Measurements from ENCODE around the gene CCDC27.
A peak's percentile ranks its signal among the peaks of the same experiment; 100 is the strongest.

CCDC27 gene

DNA sequence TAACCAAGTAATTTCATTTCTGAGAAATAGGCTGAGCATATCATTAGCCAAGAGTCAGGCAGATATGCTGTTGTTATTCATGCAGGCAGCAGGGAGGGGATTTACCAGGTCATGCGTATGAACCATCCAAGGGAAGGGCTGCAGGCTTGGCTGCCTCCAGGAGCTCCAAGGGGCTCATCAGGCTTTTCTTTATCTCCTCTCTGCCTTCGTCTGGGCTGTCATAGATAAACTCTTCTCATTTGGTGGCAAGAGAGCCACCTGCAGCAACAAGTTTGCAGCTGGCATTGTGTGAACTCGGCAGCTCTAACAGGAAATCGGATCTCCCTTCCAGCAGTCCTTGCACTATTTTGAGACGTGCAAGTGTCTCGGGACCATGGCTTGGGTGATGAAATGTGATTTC is 7.5 kb downstream of the CCDC27 start:
- DNase-seq (ENCODE audit: low spot score) = no peak

GRCh38 chr1:3761296-3762010 is 9.2 kb downstream of the CCDC27 start:
- DNase-seq (ENCODE audit: low spot score) = no peak

GRCh38 chr1:3762151-3762872 is 10.1 kb downstream of the CCDC27 start:
- DNase-seq (ENCODE audit: low spot score) = no peak

DNA sequence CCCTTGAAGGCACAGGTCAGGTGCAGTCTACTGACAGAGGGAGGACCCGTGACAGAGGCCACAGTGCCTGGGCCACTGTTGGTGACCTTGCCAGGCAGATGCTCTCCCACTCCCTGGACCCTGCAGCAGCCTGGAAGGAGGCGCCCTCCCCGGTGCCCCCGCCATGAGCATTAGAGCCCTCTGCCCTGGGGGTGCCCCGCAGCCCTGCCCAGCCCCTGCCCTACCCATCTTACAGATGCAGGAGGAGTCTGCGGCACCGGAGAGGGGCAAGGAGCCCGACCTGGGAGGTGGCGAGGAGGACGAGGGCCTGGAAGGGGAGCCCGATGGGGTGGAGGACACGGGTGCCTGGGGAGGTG is 10.6 kb downstream of the CCDC27 start:
- no peak for DNase-seq (ENCODE audit: low spot score)

DNA sequence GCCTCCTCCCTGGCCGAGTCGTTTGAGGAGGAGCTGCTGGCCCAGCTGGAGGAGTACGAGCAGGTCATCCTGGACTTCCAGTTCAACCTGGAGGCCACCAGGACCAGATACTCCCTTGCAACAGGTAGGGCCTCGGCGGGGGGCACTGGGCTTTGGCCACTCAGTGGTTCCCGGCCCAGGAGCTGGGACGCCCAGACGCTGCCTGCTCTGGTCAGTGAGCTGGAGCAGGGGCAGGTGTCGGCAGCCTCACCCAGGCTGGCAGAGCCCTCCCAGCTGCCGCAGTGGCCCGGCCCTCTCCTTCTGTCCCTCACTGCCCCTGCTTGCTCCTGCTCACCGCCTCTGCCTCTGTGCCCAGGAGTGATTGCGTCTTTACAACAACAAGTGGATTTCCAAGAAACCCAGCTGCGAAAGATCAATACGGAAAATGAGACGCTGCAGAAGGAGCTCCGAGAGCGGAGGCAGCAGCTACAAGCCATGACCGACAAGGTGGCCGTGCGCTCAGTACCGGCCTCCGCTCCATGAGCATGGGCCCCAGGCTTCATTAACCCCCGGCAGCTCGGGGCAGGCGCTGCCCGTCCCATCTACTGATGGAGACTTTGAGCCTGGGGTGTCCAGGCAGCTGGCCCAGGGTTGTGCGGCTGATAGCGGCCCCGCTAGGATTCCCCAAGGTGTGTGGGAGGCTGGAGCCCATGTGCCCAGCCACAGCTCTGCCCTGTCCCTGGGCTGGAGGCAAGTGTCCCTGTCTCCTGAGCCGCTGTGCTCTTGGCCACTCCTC is 11.3 kb downstream of the CCDC27 start:
- no peak for DNase-seq (ENCODE audit: low spot score)

DNA sequence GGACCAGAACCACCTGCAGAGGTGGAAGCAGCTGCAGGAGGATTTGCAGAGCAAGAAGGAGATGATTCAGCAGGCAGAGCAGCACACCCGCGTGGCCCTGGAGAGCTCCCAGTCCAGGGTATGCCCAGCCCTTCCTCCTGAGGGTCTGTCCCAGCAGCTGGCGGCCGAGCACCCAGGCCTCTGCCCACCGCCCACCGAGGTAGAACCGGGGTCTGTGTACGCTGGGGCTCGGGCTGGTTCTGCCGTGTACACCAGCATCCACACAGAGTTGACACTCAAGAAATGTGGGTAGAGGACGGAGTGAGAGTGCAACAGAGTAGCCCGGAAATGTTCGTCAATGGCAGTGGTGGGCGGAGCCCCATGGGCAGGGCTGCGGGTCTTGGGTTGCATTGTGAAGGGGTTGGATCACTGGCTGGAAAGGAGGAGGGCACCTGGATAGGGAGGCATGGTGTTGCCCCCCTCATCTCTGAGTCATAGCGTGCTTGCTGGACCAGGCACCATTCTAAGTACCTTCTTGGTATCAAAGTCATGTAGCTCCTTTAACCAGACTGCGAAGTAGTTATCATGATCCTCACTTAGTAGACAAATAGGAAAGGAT is 15.2 kb downstream of the CCDC27 start:
- no peak for DNase-seq (ENCODE audit: low spot score)

DNA sequence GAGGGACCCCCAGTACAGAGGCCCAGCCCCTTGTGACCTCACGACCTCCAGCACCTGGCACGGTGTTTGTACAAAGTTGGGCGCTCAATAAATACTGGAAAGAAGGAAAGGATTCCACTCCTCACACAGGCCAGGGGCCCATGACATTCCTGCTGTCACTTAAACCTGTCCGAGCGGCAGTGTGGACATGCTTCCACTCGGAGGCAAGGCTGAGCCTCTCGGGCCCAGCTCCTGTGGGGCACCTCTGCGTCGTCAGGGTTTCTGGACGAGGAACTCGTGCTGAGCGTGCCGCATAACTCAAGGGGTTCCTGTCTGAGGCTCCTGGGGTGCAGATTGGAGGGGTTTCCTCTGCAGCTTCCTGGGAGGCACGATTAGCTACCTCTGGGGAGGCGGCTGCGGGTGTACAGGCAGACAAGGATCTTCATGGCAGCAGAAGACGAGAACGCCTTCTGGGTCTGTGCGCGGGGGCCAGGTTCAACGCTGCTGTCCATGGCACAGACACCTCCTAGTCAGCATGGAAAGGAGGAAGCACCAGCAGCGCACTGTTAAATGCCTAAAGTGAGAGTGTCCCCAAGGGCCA is 16.7 kb downstream of the CCDC27 start:
- DNase-seq (ENCODE audit: low spot score) = no peak

DNA sequence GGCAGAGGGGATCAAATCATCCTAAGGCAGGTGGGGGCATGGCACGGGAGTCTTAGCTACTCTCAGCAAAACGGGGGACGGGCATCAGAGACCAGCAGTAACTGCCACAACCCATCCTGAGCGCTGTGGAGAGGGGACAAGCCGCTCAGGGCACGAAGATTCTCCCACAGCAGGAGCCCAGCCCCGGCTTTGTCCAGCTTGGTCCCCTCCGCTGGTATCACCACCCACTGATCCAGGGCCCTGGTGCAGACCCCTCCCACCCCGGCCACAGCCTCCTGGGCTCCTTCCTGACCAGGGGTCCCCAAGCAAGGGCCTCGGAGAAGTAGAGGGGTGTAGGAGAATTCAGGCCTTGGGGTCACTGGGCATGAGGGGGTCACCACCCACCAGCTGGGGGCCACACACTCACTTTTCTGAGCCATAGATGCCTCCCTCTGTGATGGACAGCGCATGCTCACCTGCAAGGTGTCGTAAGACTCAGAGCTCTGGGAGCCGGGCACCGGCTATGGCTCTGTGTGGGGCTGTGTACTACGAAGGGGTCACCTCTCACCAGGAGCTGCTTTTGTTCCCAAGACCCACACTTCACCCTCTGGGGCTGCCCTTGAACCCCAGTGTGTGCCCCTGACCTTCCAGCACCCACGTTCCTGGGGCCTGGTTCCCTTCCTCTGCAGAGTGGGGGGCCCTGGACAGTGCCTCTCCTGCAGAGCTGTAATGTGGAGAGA is 18.0 kb downstream of the CCDC27 start:
- DNase-seq (ENCODE audit: low spot score) = no peak

GRCh38 chr1:3771108-3772026 is 19.1 kb downstream of the CCDC27 start:
- DNase-seq (ENCODE audit: low spot score) = no peak

DNA sequence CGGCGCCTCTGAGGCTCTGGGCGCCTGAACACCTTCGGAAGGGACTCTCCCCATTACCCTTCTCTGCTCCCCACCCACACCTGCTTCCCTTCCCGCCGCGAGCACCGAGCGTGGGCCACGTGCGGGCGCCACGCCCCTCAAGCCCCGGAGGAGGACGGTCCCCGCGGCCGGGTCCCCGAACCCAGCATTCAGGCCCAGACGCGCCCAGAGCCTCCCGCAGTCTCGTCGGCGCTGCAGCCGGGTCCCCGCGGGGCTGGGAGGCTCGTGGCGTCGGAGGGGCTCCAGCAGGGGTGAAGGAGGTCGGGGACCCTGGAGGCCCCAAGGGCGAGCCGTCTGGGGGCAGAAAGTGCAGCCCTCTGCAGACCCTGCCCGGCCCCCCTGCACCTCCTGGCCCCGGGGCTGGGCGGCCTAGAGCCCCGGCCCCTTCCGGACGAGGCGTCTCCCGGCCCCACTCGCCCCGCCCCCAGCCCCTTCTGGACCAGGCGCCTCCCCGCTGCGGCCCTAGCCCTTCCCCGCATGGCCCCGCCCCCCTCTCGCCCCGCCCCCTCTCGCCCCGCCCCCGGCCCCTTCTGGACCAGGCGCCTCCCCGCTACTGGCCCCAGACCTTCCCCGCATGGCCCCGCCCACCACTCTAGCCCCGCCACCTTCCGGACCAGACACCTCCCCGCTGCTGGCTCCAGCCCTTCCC is 19.9 kb downstream of the CCDC27 start:
- peak; percentile 86 for DNase-seq (ENCODE audit: low spot score)

GRCh38 chr1:3772715-3773571 is 20.7 kb downstream of the CCDC27 start, which contains the start of gene SMIM1:
Gene SMIM1, plus strand, starts transcription at chr1:3772749. Its CDS starts 2,625 bp downstream, at chr1:3775374.
- no peak for DNase-seq (ENCODE audit: low spot score)

DNA sequence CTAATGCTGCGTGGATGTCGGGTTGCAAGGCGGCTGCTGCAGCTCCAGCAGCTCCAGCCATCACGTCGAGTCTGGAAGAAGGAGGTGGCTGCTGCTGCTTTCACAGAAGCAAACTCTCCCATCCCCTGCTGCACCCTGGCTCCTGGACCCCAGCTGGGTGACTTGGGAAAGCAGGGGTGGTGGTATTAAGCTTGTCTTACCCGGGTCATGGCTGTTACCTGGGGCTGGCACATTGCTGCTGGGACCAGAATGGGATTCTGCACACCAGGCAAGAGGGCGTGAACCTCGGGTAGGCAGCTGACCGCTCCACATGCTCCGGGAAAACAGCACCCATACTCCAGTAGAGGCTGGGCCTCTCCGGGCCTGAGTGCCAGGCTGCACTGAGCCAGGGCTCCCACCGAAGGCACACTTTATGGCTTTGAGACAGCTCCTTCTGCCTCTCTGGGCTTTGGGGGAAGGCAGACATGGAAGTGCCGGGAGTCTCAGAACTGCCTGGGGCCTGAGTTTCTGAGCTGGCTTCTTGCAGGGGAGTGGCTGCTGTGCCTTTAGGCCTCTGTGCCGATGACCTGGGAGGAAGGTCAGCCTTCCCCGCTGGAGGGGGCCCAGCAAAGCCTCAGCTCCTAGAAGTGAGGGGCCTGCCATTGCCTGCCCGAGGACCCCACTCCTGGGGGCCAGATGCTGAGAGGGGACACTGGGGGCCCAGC is 21.5 kb downstream of the CCDC27 start:
- DNase-seq (ENCODE audit: low spot score) = no peak

- no peak for DNase-seq (ENCODE audit: low spot score)
Observed at GRCh38 chr1:3774276-3774945, 22.2 kb downstream of the CCDC27 start.

- DNase-seq (ENCODE audit: low spot score) = no peak
Observed at GRCh38 chr1:3774946-3775489, 22.8 kb downstream of the CCDC27 start.

DNA sequence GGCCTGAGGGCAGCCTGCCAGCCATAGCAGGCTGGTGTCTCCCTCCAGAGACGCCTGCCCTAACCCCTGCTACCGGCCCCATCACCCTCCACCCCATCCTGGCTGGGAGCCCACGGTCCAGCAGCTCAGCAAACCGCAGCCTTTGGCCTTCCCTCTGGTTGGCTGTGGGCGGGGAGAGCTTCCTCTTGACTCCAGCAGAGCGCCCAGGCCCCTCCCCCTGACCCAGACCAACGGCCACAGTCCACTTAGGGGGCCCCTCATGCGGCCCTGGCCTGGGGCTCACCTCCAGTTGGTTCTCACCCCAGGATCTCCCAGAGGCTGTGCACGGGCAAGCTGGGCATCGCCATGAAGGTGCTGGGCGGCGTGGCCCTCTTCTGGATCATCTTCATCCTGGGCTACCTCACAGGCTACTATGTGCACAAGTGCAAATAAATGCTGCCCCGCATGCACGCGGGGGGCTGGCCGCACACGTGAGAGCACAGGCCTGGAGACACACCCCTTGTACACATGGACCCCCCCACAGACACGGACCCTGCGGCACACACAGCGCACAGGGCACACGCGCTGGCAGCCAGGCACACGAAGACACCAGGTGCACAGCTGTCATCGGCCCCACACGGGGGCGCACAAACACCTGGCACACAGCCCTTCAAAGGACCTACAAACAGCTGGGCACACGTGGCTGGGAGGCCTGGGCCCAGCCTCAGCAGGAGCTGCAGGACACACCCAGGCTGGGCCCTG is 23.4 kb downstream of the CCDC27 start:
- DNase-seq (ENCODE audit: low spot score) = peak; percentile 26

- no peak for DNase-seq (ENCODE audit: low spot score)
Observed at GRCh38 chr1:3776231-3776961, 24.1 kb downstream of the CCDC27 start.
